ENCODE results near the gene FKBP15.

DNA sequence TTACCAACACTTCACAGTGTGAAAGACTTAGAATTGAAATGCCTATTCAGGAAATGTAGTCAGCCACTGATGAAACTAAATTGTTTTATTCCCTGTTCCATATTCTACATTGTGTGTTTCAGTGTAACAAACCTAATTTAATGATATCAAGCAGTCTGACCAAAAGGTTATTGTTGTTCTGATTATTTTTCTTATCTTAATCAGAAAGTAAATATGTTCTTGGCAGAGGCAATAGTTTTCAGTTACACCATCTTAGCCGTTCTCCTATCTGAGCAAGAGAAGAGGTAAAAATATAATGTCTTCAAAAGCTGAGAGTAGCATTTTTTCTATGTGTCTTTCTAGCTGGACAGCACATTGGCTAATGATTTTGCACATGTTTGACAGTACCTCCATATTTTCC is 37.2 kb upstream of the FKBP15 start:
- TF ChIP-seq CTCF (IDR thresholded peaks at IDR 0.05) (no peak), POLR2A (IDR thresholded peaks at IDR 0.05) (no peak)
